WI38 (cell line): ENCODE measurements around the gene CRELD2.

Source experiments
- H3K4me3 ChIP-seq: 2 replicates; pipeline ENCODE4 v1.5.1; 2011; ENCODE audit warnings: low read depth, mild to moderate bottlenecking, control low read depth, low read length
- CTCF ChIP-seq: IDR thresholded peaks from 2 replicates; pipeline ENCODE4 v1.5.1; 2012; ENCODE audit warnings: low read depth, mild to moderate bottlenecking, control low read depth, low read length

Gene CRELD2

GRCh38 chr22:49907807-49908206, 10.6 kb upstream of the CRELD2 start:
- TF ChIP-seq CTCF = no peak
- H3K4me3 ChIP-seq = no peak overlapping the region

GRCh38 chr22:49909476-49910205, 8.8 kb upstream of the CRELD2 start:
- H3K4me3 ChIP-seq = no peak overlapping the region
- no peak for TF ChIP-seq CTCF

- no peak overlapping the region for H3K4me3 ChIP-seq
- no peak for TF ChIP-seq CTCF
Observed at GRCh38 chr22:49910229-49911155, 7.9 kb upstream of the CRELD2 start.

GRCh38 chr22:49911881-49912625, 6.4 kb upstream of the CRELD2 start:
- no peak overlapping the region for H3K4me3 ChIP-seq
- no peak for TF ChIP-seq CTCF

- no peak for TF ChIP-seq CTCF
- no peak overlapping the region for H3K4me3 ChIP-seq
Observed at GRCh38 chr22:49913026-49913425, 5.4 kb upstream of the CRELD2 start.

GRCh38 chr22:49913446-49913845, 5.0 kb upstream of the CRELD2 start:
- no peak for TF ChIP-seq CTCF
- no peak overlapping the region for H3K4me3 ChIP-seq
